GM18526 (cell line): Measurements from ENCODE around the gene FAM107B.

ENCODE experiments used
- POLR2A ChIP-seq: IDR thresholded peaks from 3 replicates; pipeline ENCODE4 v1.6.1; 2011; ENCODE audit not compliant: insufficient read length; ENCODE audit errors: extremely low read depth

The FAM107B gene

GRCh38 chr10:14533295-14533694 lies 241.4 kb downstream of the FAM107B start:
- TF ChIP-seq POLR2A: no peak

DNA sequence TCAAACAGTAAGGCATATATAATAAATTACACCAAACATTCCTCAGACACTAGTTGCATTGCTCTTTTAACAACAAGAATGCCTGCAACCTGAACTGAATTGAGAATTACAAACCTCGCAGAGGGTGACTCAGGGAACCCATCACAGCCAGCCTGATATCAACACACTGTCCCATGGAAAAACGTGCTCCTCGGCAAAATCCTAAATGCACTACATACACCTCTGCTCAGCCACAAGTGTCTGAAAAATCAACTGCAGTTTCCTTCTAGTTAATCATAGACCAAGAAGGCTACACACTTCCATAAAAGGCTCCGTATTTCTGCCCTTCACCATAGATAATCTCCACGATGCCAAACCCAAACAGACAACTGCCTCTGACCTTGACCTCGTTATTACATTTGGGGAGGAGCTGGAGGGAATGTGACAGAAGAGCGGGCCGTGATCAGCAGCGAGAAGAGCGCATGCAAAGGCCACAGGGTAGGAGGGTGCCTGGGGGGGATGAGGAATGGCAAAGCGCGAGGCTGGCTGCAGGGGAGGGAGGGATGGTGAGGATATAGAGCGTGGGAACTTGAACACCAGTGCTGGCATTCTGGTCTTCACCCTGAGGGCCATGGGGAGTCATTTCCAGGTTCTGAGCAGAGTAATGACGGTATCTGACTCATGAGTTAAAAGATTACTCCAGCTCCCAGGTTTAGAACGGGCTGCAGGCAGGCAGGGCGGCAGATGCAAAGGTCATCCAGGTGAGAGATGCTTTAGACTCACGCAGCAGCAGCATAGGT lies 242.0 kb downstream of the FAM107B start:
- TF ChIP-seq POLR2A: no peak

DNA sequence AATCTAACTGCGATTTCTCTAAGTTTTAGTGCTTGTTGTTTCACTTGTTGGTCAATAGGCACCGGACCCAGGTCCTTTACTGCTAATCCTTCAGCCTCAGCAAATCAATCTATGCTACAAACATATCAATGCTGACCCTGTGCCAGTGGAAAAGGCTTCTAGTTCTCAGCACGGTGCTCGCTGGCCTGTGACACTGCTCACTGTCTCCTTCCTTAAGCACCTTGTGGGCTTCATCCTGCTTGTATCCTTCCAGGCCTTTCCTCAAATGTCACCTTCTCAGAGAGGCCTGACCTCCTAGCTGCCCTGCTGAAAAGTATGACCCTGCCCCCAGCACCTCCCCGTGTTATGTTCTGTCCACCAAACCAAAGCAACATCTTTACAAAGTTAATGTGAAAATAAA lies 242.7 kb downstream of the FAM107B start:
- no peak for TF ChIP-seq POLR2A

DNA sequence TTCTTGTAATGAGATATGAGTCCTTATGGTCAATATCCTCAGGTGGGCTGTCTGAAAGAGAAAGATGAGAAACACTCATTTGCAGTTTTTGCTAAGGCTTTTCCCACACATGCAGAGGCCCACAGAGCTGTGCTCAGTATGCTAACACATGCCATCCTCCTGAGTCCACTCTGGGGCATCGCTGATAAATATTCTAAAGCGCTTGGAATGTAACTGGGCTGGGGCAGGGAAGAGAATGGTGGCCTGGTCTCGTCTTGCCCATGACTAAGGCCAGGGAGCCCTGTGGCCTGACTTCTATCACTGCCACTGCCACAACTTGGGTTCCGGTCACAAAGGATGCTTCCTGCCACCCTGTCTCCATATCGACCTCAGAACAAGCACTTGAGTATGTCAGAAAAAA lies 244.2 kb downstream of the FAM107B start:
- no peak for TF ChIP-seq POLR2A

GRCh38 chr10:14529351-14529750 lies 245.3 kb downstream of the FAM107B start:
- TF ChIP-seq POLR2A: no peak

DNA sequence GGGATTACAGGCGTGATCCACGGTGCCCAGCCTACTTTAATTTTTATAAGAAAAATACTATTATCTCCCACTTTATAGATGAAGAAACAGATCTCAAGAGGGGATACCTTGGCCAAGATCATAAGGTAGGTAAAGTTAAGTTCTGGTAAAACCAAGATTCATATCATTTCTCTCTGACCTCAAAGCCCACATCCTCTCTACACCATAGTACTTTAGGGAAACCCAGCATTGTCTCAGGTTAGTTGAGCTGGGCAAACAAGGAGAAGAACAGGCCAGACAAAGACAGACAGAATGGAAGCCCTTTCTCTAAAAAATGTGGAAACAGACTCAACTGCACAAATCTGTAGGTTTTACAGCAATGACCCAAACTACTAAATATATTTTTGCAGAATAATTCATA lies 246.2 kb downstream of the FAM107B start:
- TF ChIP-seq POLR2A: no peak

DNA sequence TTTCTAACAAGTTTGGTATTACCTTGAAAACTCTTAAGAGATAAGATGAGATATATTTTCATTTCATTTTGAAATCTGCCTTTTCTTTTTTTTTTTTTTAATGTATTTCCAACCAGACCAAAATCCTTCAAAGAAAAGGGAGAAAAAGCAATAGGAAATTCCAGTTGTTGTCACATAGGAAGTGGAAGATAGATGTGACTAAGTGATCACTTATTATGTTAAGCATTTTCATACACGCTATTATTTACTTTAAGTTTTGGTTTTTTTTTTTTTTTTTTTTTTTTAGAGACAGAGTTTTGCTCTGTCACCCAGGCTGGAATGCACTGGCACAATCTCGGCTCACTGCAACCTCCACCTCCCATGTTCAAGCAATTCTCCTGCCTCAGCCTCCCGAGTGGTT lies 246.8 kb downstream of the FAM107B start:
- TF ChIP-seq POLR2A: no peak

DNA sequence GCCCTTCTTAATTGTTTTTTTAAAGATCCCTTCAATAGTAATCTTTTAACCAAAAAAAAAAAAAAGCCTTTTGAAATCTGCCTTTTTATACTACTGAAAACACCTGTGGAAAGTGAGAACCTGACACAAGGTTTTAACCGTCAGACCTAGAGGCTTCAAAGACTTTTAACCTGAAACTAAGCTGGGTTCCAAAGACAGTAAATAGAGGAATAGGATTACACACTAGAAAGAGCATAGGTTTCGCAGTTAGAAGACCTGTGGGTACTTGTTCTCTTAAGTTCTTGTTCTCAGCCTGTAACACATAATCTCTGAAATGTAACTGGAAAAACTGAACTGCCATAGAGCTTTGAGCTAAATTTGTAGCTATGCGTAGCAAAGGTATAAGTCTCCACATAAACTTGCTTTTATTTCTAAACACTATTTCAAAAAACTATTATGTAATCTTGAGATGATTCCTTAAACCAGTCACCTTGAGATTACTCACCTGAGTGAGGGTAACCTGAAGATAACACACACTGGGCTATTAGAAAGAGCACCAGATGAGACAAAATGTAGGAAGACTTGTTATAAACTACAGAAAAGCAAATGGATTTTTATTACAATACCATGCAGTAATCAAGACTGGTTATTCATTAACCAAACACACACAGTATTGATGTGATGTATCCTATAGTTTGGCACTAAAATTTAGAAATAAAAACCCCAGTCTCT lies 247.4 kb downstream of the FAM107B start:
- no peak for TF ChIP-seq POLR2A

DNA sequence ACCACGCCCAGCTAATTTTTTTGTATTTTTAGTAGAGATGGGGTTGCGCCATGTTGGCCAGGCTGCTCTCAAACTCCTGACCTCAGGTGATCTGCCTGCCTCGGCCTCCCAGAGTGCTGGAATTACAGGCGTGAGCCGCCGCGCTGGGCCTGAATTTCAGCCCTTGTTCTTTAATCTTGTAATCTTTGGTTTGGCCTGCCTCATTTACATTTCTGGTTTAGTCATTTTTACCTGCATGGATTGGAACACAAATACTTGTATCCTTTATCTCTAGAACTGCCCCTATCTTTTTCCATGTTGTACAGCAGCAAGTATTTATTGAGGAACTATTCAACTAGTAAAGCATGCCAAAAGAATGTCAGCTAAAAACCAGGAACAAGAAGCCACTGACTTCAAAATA lies 248.4 kb downstream of the FAM107B start:
- TF ChIP-seq POLR2A: no peak

GRCh38 chr10:14524691-14525324 lies 249.9 kb downstream of the FAM107B start:
- no peak for TF ChIP-seq POLR2A

DNA sequence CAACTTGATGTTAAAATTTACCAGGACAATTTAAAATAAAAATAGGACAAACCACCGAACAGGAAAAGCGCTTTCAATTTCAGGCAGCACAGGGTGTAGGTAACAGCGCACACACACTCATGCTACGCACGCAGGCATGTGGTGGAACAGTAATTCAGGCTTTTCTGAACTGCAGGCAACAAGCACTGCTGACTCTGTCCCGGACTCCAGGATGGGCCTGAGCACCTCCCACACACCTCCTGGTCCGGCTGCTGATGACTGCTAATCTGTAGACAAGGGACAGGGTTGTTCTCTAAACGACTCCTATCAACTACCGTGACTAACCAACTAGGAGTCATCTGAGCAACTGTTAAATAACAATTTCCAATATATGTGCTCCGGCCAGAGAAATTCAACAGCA lies 251.4 kb downstream of the FAM107B start:
- no peak for TF ChIP-seq POLR2A

DNA sequence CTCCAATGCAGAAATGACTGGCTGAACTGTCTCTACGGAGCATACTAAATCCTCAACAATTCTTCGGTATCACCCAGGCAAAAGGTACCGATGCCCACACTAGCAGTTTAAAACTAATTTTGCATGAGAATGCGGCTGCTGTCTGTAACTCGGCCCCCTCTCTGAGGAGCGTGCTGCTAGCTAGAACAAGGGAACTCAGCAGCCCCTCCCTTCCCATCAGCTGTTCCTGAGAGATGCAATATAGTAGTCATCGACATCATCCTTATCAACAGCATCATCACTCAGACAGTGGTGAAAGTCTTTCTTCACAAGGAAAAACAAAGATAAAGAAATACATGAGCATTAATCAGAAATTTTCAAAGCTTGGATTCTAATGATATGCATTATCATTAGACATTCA lies 254.9 kb downstream of the FAM107B start:
- no peak for TF ChIP-seq POLR2A

- no peak for TF ChIP-seq POLR2A
Observed at GRCh38 chr10:14518149-14518548, 256.5 kb downstream of the FAM107B start.

- TF ChIP-seq POLR2A: no peak
Observed at GRCh38 chr10:14513123-14513522, 261.6 kb downstream of the FAM107B start.

- no peak for TF ChIP-seq POLR2A
Observed at GRCh38 chr10:14510346-14510745, 264.4 kb downstream of the FAM107B start.

- no peak for TF ChIP-seq POLR2A
Observed at GRCh38 chr10:14508725-14509124, 266.0 kb downstream of the FAM107B start.
